22Rv1 (cell line): ENCODE results near the gene HTR3B.

ENCODE experiments used
- H3K27ac ChIP-seq: fragments of 450-650 bp; 2 replicates; pipeline ENCODE4 v1.5.1; 2017
- ZFX ChIP-seq: fragments of 450-650 bp; IDR thresholded peaks from 2 replicates; pipeline ENCODE4 v1.6.1; 2017; ENCODE audit warnings: antibody characterized with exemption, borderline replicate concordance
- TF ChIP-seq, protein P1 (sequence below): fragments of 450-650 bp; IDR thresholded peaks from 2 replicates; pipeline ENCODE4 v1.5.1; 2017; ENCODE audit warnings: mild to moderate bottlenecking

The HTR3B gene

DNA sequence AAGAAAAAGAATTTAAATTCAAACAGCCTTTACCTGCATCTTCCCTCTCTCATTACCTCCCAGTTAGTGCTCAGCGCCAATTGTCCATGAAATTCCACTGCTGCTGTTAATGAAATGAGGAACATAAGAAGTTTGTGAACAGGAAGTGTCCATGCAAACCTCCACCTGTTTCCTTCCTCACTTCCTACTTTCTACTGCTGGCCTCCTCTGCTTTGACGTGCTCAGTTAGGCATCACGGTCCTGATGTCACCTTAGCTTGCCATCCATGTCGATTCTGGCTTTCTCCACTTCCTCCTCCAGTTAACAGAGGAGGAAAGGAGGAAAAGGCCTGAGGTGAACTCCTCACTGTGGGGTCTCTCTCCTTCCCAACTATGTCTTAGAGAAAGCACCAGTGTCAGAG is 43.4 kb downstream of the HTR3B start:
- no peak for TF ChIP-seq ZFX
- TF ChIP-seq, protein P1, sequence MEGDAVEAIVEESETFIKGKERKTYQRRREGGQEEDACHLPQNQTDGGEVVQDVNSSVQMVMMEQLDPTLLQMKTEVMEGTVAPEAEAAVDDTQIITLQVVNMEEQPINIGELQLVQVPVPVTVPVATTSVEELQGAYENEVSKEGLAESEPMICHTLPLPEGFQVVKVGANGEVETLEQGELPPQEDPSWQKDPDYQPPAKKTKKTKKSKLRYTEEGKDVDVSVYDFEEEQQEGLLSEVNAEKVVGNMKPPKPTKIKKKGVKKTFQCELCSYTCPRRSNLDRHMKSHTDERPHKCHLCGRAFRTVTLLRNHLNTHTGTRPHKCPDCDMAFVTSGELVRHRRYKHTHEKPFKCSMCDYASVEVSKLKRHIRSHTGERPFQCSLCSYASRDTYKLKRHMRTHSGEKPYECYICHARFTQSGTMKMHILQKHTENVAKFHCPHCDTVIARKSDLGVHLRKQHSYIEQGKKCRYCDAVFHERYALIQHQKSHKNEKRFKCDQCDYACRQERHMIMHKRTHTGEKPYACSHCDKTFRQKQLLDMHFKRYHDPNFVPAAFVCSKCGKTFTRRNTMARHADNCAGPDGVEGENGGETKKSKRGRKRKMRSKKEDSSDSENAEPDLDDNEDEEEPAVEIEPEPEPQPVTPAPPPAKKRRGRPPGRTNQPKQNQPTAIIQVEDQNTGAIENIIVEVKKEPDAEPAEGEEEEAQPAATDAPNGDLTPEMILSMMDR: no peak
- H3K27ac ChIP-seq: no peak overlapping the region

GRCh38 chr11:113949891-113950290 is 45.3 kb downstream of the HTR3B start:
- TF ChIP-seq, protein P1: no peak
- TF ChIP-seq ZFX: no peak
- no peak overlapping the region for H3K27ac ChIP-seq

DNA sequence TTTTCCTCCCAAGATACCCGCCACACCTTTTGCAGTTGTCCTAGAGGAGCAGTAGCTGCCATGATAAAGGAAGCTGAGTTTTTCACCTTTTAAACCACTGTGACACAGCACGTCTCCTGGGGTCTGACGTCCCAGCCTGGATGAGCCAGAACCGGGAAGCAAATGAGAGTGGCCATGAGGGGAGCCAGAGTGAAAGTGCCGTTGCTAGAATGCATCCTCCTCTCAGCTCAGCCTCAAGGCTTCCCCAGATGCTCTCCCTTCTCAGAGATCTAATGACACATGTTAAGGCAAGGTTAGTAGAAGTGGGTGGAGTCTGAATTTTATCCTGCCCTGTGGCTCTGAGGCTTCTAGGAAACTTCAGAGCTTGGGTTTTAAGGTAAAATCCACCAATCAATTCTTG is 46.9 kb downstream of the HTR3B start:
- no peak overlapping the region for H3K27ac ChIP-seq
- TF ChIP-seq, protein P1: no peak
- TF ChIP-seq ZFX: no peak

DNA sequence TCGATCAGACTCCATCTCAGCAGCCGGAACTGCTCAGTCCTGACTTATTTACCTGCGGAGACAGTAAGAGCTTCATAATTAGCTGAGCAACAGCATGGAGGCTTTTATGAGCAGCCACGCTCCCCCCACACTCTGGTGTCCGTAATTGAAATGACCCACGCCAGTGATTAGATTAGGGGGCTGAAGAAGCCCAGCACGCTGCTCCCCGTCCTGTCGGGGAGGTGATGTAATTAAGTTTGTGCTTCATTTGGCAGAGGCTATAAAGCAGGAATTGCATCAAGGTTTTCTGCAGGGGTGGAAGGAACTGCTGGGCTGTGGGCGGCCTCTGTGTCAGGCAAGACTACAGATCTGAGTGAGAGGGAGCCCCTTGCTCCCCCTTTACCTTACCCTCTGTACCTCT is 47.5 kb downstream of the HTR3B start:
- H3K27ac ChIP-seq: no peak overlapping the region
- TF ChIP-seq ZFX: no peak
- TF ChIP-seq, protein P1: no peak

- TF ChIP-seq ZFX: no peak
- TF ChIP-seq, protein P1: no peak
- no peak overlapping the region for H3K27ac ChIP-seq
Measured at GRCh38 chr11:113952588-113952987, 48.0 kb downstream of the HTR3B start.

- TF ChIP-seq, protein P1: no peak
- no peak for TF ChIP-seq ZFX
- no peak overlapping the region for H3K27ac ChIP-seq
Measured at GRCh38 chr11:113954235-113954634, 49.6 kb downstream of the HTR3B start.

GRCh38 chr11:113956986-113957385 is 52.4 kb downstream of the HTR3B start:
- no peak overlapping the region for H3K27ac ChIP-seq
- TF ChIP-seq ZFX: no peak
- TF ChIP-seq, protein P1: no peak
